ENCODE results near the gene EIF3I. TPM values are rescaled to one million over a fixed set of nuclear protein-coding genes. Genes with fewer than 3 reads are reported as not detected.

Gene EIF3I
- polyA plus RNA-seq, 1 experiment: 478 TPM

GRCh38 chr1:32274646-32275340, 52.6 kb downstream of the EIF3I start:
- H3K27me3 ChIP-seq (ENCODE audit: control insufficient read depth, insufficient read depth, low read length): peaks cover 22% of the 10 kb centered on the region
- POLR2A ChIA-PET: no interaction called here

GRCh38 chr1:32275424-32275823, 53.2 kb downstream of the EIF3I start:
- Histone ChIP-seq H3K36me3 (ENCODE audit: control insufficient read depth, insufficient read depth, low read length) (no peaks in the 10 kb centered on the region), H3K4me3 (ENCODE audit: low read depth, low read length) (no peak overlapping the region), H3K27me3 (ENCODE audit: control insufficient read depth, insufficient read depth, low read length) (peaks cover 22% of the 10 kb centered on the region)
- TF ChIP-seq CTCF (IDR thresholded peaks at IDR 0.05; ENCODE audit: insufficient read depth, low read depth, low read length): no peak
- DNase-seq (ENCODE audit: low read depth): no peak
- CTCF ChIA-PET: no interaction called here
- POLR2A ChIA-PET: no interaction called here

More at GRCh38 chr1:32274646-32275340, 52.6 kb downstream of the EIF3I start:
- H3K36me3 ChIP-seq (ENCODE audit: control insufficient read depth, insufficient read depth, low read length): no peaks in the 10 kb centered on the region
- no peak for TF ChIP-seq CTCF (IDR thresholded peaks at IDR 0.05; ENCODE audit: insufficient read depth, low read depth, low read length)
- no peak overlapping the region for H3K4me3 ChIP-seq (ENCODE audit: low read depth, low read length)
- DNase-seq (ENCODE audit: low read depth): no peak
- CTCF ChIA-PET: no interaction called here

- DNase-seq (ENCODE audit: low read depth): no peak
- Histone ChIP-seq H3K36me3 (ENCODE audit: control insufficient read depth, insufficient read depth, low read length) (no peaks in the 10 kb centered on the region), H3K27me3 (ENCODE audit: control insufficient read depth, insufficient read depth, low read length) (peaks cover 22% of the 10 kb centered on the region), H3K4me3 (ENCODE audit: low read depth, low read length) (no peak overlapping the region)
- TF ChIP-seq CTCF (IDR thresholded peaks at IDR 0.05; ENCODE audit: insufficient read depth, low read depth, low read length): no peak
- CTCF ChIA-PET: no interaction called here
- POLR2A ChIA-PET: no interaction called here
Observed at GRCh38 chr1:32276032-32276782, 54.0 kb downstream of the EIF3I start.

Small RNA genes within 50 kb of the gene (small RNA-seq; reads per million reads assigned to genes)
- not detected for gene RF00017 (ENCODE audit: insufficient read length, low read depth, low replicate concordance)

Other genes starting within 250 kb of the EIF3I start
- gene KHDRBS1, start 208.5 kb upstream of the EIF3I start, polyA plus RNA-seq (2011; rRNA removed): 24.1 and 27.5 TPM in 2 replicates
- 19.3 and 31.1 TPM in 2 replicates for gene TMEM39B, start 149.5 kb upstream of the EIF3I start, polyA plus RNA-seq (2011; rRNA removed)
- 26.6 and 29.8 TPM in 2 replicates for gene KPNA6, start 114.4 kb upstream of the EIF3I start, polyA plus RNA-seq (2011; rRNA removed)
- gene TXLNA, start 42.7 kb upstream of the EIF3I start, polyA plus RNA-seq (2011; rRNA removed): 38.1 and 38.5 TPM in 2 replicates
- gene CCDC28B, start 21.8 kb upstream of the EIF3I start, polyA plus RNA-seq (2011; rRNA removed): 11.5 and 13.9 TPM in 2 replicates
- 1.4 and 2.1 TPM in 2 replicates for gene IQCC, start 16.7 kb upstream of the EIF3I start, polyA plus RNA-seq (2011; rRNA removed)
- not detected in 2 replicates for gene DCDC2B, start 13.3 kb upstream of the EIF3I start, polyA plus RNA-seq (2011; rRNA removed)
- 29.4 and 37.8 TPM in 2 replicates for gene TMEM234, start 54 bp upstream of the EIF3I start, polyA plus RNA-seq (2011; rRNA removed)
- gene FAM167B, start 24.8 kb downstream of the EIF3I start, polyA plus RNA-seq (2011; rRNA removed): 3.3 and 3.5 TPM in 2 replicates
- 0.05 and 0.11 TPM in 2 replicates for gene LCK, start 28.9 kb downstream of the EIF3I start, polyA plus RNA-seq (2011; rRNA removed)
- gene HDAC1, start 69.7 kb downstream of the EIF3I start, polyA plus RNA-seq (2011; rRNA removed): 155 and 185 TPM in 2 replicates
- 41.3 and 52.0 TPM in 2 replicates for gene MARCKSL1, start 113.8 kb downstream of the EIF3I start, polyA plus RNA-seq (2011; rRNA removed)
- gene FAM229A, start 140.1 kb downstream of the EIF3I start, polyA plus RNA-seq (2011; rRNA removed): 1.3 and 2.4 TPM in 2 replicates
- 0.39 and 0.42 TPM in 2 replicates for gene TSSK3, start 140.1 kb downstream of the EIF3I start, polyA plus RNA-seq (2011; rRNA removed)
- 53.6 and 74.1 TPM in 2 replicates for gene BSDC1, start 172.0 kb downstream of the EIF3I start, polyA plus RNA-seq (2011; rRNA removed)
- gene ZBTB8B, start 242.7 kb downstream of the EIF3I start, polyA plus RNA-seq (2011; rRNA removed): not detected in 2 replicates

Data from BJ (cell line).